Measurements from ENCODE around the gene CASK.

CASK gene

GRCh38 chrX:41932885-41933284, 9.5 kb upstream of the CASK start:
- H3K4me1 ChIP-seq (ENCODE audit: control insufficient read depth, low read depth, low read length), result no peaks in the 10 kb centered on the region
- H4K8ac ChIP-seq (ENCODE audit: low read depth, low read length), result no peak overlapping the region
- no peaks in the 10 kb centered on the region for H3K36me3 ChIP-seq (ENCODE audit: control insufficient read depth, insufficient read depth, low read length)
- no peak overlapping the region for H4K5ac ChIP-seq (ENCODE audit: low read length)
- H3K79me2 ChIP-seq (ENCODE audit: control insufficient read depth, insufficient read depth, low read length), result no peaks in the 10 kb centered on the region
- no peak overlapping the region for H3K4ac ChIP-seq (ENCODE audit: low read depth, low read length)
- no peak overlapping the region for H3K23ac ChIP-seq (ENCODE audit: low read length)
- no peaks in the 10 kb centered on the region for H3K27me3 ChIP-seq (ENCODE audit: insufficient read depth, low read length, poor library complexity)
- H3K4me3 ChIP-seq (ENCODE audit: low read length), result no peak overlapping the region
- no peak overlapping the region for H3K18ac ChIP-seq (ENCODE audit: low read length)
- no peak overlapping the region for H3K4me2 ChIP-seq (ENCODE audit: low read length)
- H2BK120ac ChIP-seq (ENCODE audit: low read depth, low read length), result no peak overlapping the region
- no peak overlapping the region for H3K56ac ChIP-seq (ENCODE audit: low read length)
- H2BK15ac ChIP-seq (replicated peaks; ENCODE audit: low read depth), result no peak overlapping the region
- H2AK5ac ChIP-seq (ENCODE audit: low read length), result no peak overlapping the region
- no CpG with 5 or more reads among the region's 5 CpGs for WGBS (ENCODE audit: extremely low coverage, insufficient coverage, low lambda C conversion rate)
- H2BK5ac ChIP-seq (ENCODE audit: low read length), result no peak overlapping the region
- DNase-seq, result no peak
- no peaks in the 10 kb centered on the region for H3K79me1 ChIP-seq (ENCODE audit: low read length)
- H3K27ac ChIP-seq (ENCODE audit: low read depth, low read length), result no peak overlapping the region
- H3K9ac ChIP-seq (ENCODE audit: low read length), result no peak overlapping the region

GRCh38 chrX:41931591-41931990, 8.2 kb upstream of the CASK start:
- Histone ChIP-seq H3K27me3 (ENCODE audit: insufficient read depth, low read length, poor library complexity) (no peaks in the 10 kb centered on the region), H3K4ac (ENCODE audit: low read depth, low read length) (no peak overlapping the region), H2BK15ac (replicated peaks; ENCODE audit: low read depth) (no peak overlapping the region), H3K79me1 (ENCODE audit: low read length) (no peaks in the 10 kb centered on the region), H3K27ac (ENCODE audit: low read depth, low read length) (no peak overlapping the region), H4K8ac (ENCODE audit: low read depth, low read length) (no peak overlapping the region), H3K23ac (ENCODE audit: low read length) (no peak overlapping the region), H3K4me2 (ENCODE audit: low read length) (no peak overlapping the region), H2AK5ac (ENCODE audit: low read length) (no peak overlapping the region), H4K5ac (ENCODE audit: low read length) (no peak overlapping the region), H3K79me2 (ENCODE audit: control insufficient read depth, insufficient read depth, low read length) (no peaks in the 10 kb centered on the region), H2BK120ac (ENCODE audit: low read depth, low read length) (no peak overlapping the region), H3K4me3 (ENCODE audit: low read length) (no peak overlapping the region), H3K36me3 (ENCODE audit: control insufficient read depth, insufficient read depth, low read length) (no peaks in the 10 kb centered on the region), H3K56ac (ENCODE audit: low read length) (no peak overlapping the region), H2BK5ac (ENCODE audit: low read length) (no peak overlapping the region), H3K18ac (ENCODE audit: low read length) (no peak overlapping the region), H3K4me1 (ENCODE audit: control insufficient read depth, low read depth, low read length) (no peaks in the 10 kb centered on the region), H3K9ac (ENCODE audit: low read length) (no peak overlapping the region)
- DNase-seq, result no peak

GRCh38 chrX:41923978-41924683, 777 bp upstream of the CASK start:
- Histone ChIP-seq H3K18ac (ENCODE audit: low read length) (peak overlapping the region; percentile 68), H2BK15ac (replicated peaks; ENCODE audit: low read depth) (no peak overlapping the region), H2AK5ac (ENCODE audit: low read length) (no peak overlapping the region), H3K4me1 (ENCODE audit: control insufficient read depth, low read depth, low read length) (no peaks in the 10 kb centered on the region), H4K5ac (ENCODE audit: low read length) (no peak overlapping the region), H3K27ac (ENCODE audit: low read depth, low read length) (peak overlapping the region; percentile 78), H3K4ac (ENCODE audit: low read depth, low read length) (peak overlapping the region; percentile 9), H3K9ac (ENCODE audit: low read length) (peak overlapping the region; percentile 79), H3K56ac (ENCODE audit: low read length) (peak overlapping the region; percentile 91), H4K8ac (ENCODE audit: low read depth, low read length) (no peak overlapping the region), H3K27me3 (ENCODE audit: insufficient read depth, low read length, poor library complexity) (no peaks in the 10 kb centered on the region), H3K36me3 (ENCODE audit: control insufficient read depth, insufficient read depth, low read length) (no peaks in the 10 kb centered on the region), H2BK5ac (ENCODE audit: low read length) (no peak overlapping the region), H3K23ac (ENCODE audit: low read length) (no peak overlapping the region), H3K79me1 (ENCODE audit: low read length) (no peaks in the 10 kb centered on the region), H2BK120ac (ENCODE audit: low read depth, low read length) (no peak overlapping the region), H3K4me3 (ENCODE audit: low read length) (peak overlapping the region; percentile 58), H3K4me2 (ENCODE audit: low read length) (peak overlapping the region; percentile 86), H3K79me2 (ENCODE audit: control insufficient read depth, insufficient read depth, low read length) (peaks cover 13% of the 10 kb centered on the region)
- DNase-seq, result peak; percentile 51
- WGBS (ENCODE audit: extremely low coverage, insufficient coverage, low lambda C conversion rate), result no CpG with 5 or more reads among the region's 16 CpGs

- no peak overlapping the region for H2BK5ac ChIP-seq (ENCODE audit: low read length)
- peak overlapping the region; percentile 49 for H3K4me3 ChIP-seq (ENCODE audit: low read length)
- peak overlapping the region; percentile 79 for H3K27ac ChIP-seq (ENCODE audit: low read depth, low read length)
- H3K4me2 ChIP-seq (ENCODE audit: low read length), result peak overlapping the region; percentile 16
- H2BK120ac ChIP-seq (ENCODE audit: low read depth, low read length), result no peak overlapping the region
- no peak overlapping the region for H2AK5ac ChIP-seq (ENCODE audit: low read length)
- no peak overlapping the region for H4K5ac ChIP-seq (ENCODE audit: low read length)
- no peaks in the 10 kb centered on the region for H3K36me3 ChIP-seq (ENCODE audit: control insufficient read depth, insufficient read depth, low read length)
- H2BK15ac ChIP-seq (replicated peaks; ENCODE audit: low read depth), result no peak overlapping the region
- H3K27me3 ChIP-seq (ENCODE audit: insufficient read depth, low read length, poor library complexity), result no peaks in the 10 kb centered on the region
- H4K8ac ChIP-seq (ENCODE audit: low read depth, low read length), result no peak overlapping the region
- peak overlapping the region; percentile 65 for H3K9ac ChIP-seq (ENCODE audit: low read length)
- H3K18ac ChIP-seq (ENCODE audit: low read length), result peak overlapping the region; percentile 91
- H3K79me1 ChIP-seq (ENCODE audit: low read length), result no peaks in the 10 kb centered on the region
- H3K23ac ChIP-seq (ENCODE audit: low read length), result no peak overlapping the region
- H3K4me1 ChIP-seq (ENCODE audit: control insufficient read depth, low read depth, low read length), result no peaks in the 10 kb centered on the region
- peak overlapping the region; percentile 60 for H3K4ac ChIP-seq (ENCODE audit: low read depth, low read length)
- H3K56ac ChIP-seq (ENCODE audit: low read length), result peak overlapping the region; percentile 79
- peaks cover 18% of the 10 kb centered on the region for H3K79me2 ChIP-seq (ENCODE audit: control insufficient read depth, insufficient read depth, low read length)
- WGBS (ENCODE audit: extremely low coverage, insufficient coverage, low lambda C conversion rate), result no CpG with 5 or more reads among the region's 48 CpGs
- peak; percentile 30 for DNase-seq
These were observed 763 bp downstream of the CASK start for GRCh38 chrX:41922431-41923151.

GRCh38 chrX:41921492-41922430, 1.6 kb downstream of the CASK start:
- Histone ChIP-seq H4K8ac (ENCODE audit: low read depth, low read length) (no peak overlapping the region), H3K4ac (ENCODE audit: low read depth, low read length) (no peak overlapping the region), H3K27me3 (ENCODE audit: insufficient read depth, low read length, poor library complexity) (no peaks in the 10 kb centered on the region), H3K27ac (ENCODE audit: low read depth, low read length) (no peak overlapping the region), H3K79me2 (ENCODE audit: control insufficient read depth, insufficient read depth, low read length) (peaks cover 21% of the 10 kb centered on the region), H3K23ac (ENCODE audit: low read length) (no peak overlapping the region), H3K4me3 (ENCODE audit: low read length) (peak overlapping the region; percentile 49), H3K4me1 (ENCODE audit: control insufficient read depth, low read depth, low read length) (no peaks in the 10 kb centered on the region), H2BK5ac (ENCODE audit: low read length) (no peak overlapping the region), H3K9ac (ENCODE audit: low read length) (peak overlapping the region; percentile 65), H3K79me1 (ENCODE audit: low read length) (no peaks in the 10 kb centered on the region), H2BK15ac (replicated peaks; ENCODE audit: low read depth) (no peak overlapping the region), H3K36me3 (ENCODE audit: control insufficient read depth, insufficient read depth, low read length) (no peaks in the 10 kb centered on the region), H3K4me2 (ENCODE audit: low read length) (peak overlapping the region; percentile 16), H4K5ac (ENCODE audit: low read length) (no peak overlapping the region), H3K56ac (ENCODE audit: low read length) (peak overlapping the region; percentile 79), H2AK5ac (ENCODE audit: low read length) (no peak overlapping the region), H2BK120ac (ENCODE audit: low read depth, low read length) (no peak overlapping the region), H3K18ac (ENCODE audit: low read length) (no peak overlapping the region)
- WGBS (ENCODE audit: extremely low coverage, insufficient coverage, low lambda C conversion rate), result no CpG with 5 or more reads among the region's 13 CpGs
- peak; percentile 13 for DNase-seq
